CD4-positive, alpha-beta T cell treated with Interleukin-1 beta for 1 hour (primary cell): ENCODE measurements around the gene AFAP1L2.
"Not testable (repeated sequence)": the region's sequence is repeated elsewhere in the genome, so short reads cannot be mapped to it uniquely, and the experiment has no call there.

Experiments used
- DNase-seq, 2 donors: peaks; one replicate each; pipeline ENCODE4 v3.0.0-alpha.2; 2020 to 2022

The AFAP1L2 gene

GRCh38 chr10:114334301-114334700 lies 70.0 kb downstream of the AFAP1L2 start:
- DNase-seq, result no peak

DNA sequence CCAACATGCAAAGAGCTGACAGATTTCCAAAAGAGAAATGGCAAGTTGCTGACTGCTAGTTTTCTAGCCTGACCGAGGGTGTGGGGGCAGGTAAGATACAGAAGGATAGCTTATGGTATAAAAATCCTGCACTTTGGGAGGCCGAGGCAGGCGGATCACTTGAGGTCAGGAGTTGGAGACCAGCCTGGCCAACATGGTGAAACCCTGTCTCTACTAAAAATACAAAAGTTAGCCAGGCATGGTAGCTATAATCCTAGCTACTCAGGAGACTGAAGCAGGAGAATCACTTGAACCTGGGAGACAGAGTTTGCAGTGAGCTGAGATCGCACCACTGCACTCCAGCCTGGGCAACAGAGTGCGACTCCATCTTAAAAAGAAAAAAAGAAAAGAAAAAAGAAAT lies 70.9 kb downstream of the AFAP1L2 start:
- not testable (repeated sequence) for DNase-seq

DNA sequence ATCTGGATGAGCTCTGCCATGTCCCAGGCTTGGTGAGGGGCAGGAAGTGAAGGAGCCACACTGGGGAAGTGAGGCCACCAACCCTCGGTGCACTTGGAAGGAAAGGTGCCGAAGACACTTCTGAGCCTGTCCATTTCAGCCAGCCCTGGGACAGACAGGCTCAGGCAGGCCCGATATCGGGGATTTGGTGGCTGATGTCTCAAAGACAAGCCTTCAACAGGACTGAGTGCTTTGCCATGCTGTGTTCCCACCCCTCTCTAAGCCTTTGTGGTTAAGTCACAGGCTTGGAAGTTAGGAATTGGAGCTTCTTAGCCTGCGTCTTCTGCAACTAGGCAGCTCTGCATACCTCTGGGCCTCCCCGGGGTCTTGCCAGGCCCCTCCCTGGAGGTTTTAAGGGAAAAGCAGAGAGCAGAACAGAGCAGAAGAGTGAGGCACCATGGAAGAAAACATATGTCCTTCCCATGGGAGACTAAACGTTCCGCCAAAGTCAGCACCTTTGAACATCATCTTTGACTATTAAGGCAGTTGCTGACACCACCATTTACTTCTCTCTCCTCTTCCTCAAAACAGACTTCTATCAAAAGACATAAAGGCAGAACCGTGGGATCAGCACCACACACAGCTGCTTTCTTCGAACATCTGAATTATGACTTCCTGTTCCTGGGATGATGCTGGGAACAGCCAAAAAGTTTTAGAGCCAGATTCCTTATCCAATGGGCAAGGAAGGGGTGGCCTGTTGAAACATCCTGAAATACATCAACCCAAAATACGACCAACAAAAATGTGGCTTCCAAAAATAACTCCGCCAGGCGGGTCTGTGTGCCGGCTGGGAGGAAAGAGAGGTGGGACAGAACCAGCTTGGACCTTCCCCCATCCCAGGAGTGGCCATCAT lies 71.8 kb downstream of the AFAP1L2 start:
- no peak for DNase-seq

DNA sequence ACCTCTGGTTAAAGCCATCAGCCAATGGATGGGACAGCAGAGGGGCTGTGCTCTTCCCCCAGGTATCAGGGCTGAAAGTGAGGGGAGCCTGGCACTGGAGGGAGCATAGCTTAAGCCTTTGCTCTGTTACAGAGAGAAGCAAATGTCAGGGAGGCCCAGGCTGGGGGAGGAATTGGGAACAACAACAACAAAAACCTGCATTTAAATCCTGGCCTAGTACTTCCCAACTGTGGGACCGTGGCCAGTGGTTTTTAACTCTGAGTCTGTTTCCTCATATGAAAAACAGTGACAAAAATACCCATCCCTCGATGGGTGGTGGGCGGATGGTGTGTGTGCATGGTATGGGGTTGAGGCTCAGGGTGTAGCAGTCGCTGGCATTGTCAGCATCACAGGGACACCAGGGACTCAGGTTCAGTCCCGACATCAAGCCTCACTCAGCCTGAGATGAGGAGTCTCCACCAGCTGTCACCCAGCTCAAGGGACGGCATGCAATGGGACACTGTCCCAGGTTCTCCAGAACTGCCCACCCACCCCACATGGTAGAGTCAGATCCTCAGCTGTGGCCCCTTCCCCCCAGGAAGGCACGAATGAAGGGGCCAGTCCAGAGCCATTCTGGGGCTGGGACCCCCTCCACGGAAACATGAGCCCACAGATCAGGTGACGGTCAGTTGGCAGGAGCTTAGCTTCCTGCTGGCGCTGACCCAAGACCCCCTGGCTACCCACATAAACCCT lies 74.5 kb downstream of the AFAP1L2 start:
- DNase-seq, result no peak

GRCh38 chr10:114328874-114329273 lies 75.4 kb downstream of the AFAP1L2 start:
- no peak for DNase-seq

DNA sequence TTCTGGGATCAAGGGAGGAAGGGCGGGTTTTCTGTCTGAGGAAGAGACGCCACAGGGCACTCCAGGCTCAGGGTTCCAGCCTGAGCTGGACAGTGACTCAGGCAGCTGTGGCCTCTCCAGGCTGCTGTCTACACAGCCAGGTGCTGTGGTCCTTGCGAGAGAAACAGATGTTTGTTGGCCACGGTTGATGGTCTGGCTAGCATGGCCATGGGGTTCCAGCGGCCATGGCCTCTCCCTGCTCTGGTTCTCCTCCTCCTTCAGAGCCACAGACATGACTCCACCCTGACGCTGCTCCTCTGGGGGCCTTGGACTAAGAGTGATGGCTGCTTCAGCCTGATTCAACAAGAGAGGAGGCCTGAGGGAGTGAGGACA lies 75.9 kb downstream of the AFAP1L2 start:
- no peak for DNase-seq

- no peak for DNase-seq
Measured at GRCh38 chr10:114327537-114328440, 76.5 kb downstream of the AFAP1L2 start.

DNA sequence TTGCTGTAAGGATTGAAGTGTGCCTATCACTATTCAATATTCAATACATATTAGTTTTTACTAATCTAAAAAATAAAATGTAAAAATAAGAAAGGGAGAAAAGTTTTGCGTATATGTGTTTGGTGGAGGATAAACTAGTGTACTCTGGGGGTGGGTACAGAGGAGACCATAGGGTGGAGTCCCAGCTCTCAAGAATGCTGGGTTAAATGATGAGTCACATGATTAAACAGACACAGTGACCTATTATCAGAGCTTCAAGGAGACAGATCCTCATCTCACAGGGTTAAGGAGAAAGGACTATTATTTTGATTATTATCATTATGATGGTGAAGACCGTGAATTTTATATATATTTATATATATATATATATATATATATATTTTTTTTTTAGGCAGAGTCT lies 77.5 kb downstream of the AFAP1L2 start:
- DNase-seq, result no peak

DNA sequence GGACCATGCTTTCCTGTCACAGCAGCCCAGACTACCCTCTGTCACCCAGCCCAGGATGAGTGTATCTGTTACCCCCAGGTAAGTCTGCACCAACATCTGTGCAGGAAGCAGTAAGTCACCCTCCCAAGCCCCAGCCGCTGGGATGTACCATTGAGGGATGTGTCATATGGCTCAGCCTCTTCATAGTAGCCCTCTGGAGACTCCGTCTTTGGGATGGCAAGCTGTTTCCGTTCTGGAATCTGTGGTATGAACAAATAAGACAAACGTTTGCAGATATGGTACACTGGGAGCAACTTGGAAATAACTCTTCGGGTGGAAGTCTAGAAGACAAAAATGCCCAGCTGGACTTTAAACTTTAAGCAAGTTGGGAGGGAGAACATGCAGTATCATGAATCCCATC lies 81.3 kb downstream of the AFAP1L2 start:
- no peak for DNase-seq

GRCh38 chr10:114322344-114322743 lies 82.0 kb downstream of the AFAP1L2 start:
- DNase-seq, result no peak

DNA sequence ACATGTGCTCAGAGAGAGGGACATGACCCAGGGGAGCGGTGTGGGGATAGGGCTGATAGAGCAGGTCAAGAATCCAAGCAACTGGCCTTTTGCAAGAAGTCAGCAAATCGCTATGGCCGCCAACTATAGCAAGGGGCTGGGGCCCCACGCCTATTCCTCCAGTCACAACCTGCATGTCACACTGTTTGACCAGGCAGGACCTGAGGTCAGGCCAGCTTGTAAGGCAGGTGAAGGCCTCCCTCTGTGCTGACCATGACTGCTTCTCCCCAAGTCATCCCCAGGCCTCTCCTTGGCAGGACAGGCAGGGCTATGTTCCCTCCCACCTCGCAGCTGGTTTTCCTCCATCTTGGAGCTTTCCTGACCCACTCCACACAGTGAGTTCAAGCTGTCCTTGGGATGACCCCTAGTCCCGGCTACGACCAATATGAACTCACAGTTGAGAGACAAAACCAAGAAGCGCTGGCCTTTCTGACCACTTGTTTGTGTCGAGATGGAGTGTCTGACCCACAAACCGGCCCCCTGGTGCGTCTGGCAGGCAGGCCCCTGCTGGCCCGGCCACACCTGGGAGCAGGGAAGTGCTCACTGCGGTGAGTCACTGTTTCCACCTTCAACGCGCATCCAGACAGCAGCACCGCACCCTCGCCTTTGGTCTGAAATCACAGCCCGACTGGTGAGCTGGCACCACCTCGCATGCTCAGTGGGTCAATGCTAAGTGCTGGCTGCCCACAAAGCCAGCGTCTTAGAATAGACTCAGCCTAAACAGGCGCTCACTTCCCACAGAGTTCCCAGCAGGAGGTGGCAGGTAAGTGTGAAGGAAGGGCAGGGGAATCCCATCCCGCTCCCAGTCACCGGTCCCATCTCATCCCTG lies 83.8 kb downstream of the AFAP1L2 start:
- DNase-seq, result no peak

DNA sequence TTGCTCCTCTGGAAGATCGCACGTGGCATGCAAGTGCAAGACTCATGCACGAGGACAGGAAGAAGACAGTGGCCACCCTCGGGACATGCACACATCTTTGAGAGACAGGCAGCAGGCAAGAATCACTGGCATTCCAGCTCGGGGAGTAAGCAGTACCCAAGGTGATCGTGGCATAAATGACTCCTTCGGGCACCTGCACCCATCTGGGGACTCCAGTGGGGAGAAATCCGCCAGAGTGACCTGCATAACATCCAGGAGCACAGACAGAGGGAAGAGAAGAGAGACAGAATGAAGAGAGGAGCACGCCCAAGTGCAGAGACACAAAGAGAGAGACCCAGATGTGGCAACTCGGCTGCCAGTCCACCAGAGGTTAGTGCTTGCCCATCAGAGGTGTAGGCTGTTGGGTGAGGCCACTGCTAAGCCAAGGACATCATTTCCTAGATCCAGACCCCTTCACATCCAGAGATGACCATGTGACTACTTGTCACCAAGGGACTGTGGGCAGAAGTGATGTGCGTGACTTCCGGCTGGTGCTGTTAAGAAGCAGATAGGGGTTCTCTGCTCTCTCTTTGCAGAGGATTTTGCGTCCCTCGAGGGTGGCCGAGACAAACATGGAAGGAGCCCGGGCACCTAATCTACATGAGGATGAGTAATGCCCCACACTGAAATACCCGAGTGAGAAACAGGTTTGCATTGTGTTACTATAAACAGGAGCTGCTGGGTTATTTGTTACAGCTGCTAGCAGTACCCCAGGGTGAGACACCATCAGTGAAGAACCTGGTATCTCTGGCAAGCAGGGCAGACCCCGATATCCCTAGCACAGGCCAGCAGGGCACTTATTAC lies 84.7 kb downstream of the AFAP1L2 start:
- no peak for DNase-seq

DNA sequence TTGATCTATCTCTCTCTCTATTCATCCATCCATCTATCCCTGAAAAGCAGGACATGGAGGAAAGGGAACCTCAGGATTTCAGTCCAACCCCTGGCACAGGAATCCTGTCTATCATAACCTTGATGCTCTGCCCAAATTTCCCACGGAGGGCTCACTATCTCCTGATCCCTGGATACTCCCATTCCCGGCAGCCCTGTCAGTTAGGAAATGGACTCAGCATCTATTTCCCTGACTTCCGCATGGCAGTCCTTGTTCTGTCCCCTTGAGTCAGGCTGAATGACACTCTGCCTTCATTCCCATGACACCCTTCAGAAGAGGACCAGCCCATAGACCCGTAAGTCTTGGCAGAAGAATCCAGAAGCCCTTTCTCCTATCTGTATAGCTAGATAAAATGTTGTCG lies 87.6 kb downstream of the AFAP1L2 start:
- DNase-seq, result no peak

DNA sequence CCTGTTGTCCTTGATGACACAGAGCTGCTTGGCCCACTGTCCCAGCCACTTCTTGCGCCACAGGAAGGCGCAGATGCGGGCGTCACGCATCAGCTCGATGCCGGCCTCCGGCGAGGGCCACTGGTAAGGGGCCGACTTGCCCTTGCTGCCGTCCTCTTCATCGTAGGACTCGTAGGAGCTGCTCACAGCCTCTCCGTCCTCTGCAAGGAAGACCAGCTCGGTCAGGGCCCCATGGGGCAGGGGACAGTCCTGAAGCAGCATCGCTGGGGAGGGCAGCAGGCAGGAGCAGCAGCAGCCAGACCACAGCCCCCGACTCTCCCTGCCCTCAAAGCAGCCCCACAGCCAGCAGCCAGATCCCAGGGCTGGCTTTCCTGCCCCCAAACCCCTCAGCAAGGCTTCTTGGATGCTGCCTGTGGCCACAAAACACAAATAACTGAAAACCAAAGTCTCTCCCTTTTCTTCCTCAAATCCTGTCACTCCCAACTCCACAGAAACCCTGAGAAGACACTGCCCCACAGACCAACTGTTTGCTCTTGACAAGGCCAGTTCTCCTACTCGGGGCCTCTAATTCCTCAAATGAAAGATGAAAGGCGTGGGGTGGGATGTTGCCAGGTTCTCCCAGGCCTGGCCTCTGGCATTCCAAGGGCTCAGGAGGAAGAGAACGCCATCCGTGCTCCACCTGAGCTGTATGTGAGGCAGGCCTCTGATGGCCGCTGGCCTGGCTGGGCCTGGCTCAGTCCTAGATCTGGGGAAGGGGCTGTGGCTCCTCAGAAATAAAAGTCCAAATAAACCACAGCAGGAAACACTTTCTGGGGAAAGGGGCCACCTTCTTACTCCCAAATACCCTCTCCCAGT lies 88.5 kb downstream of the AFAP1L2 start:
- no peak for DNase-seq

GRCh38 chr10:114313866-114314265 lies 90.4 kb downstream of the AFAP1L2 start:
- DNase-seq, result no peak

GRCh38 chr10:114313139-114313538 lies 91.2 kb downstream of the AFAP1L2 start:
- no peak for DNase-seq

GRCh38 chr10:114311496-114312209 lies 92.6 kb downstream of the AFAP1L2 start:
- no peak for DNase-seq

- DNase-seq, result no peak
Measured at GRCh38 chr10:114311023-114311422, 93.3 kb downstream of the AFAP1L2 start.

DNA sequence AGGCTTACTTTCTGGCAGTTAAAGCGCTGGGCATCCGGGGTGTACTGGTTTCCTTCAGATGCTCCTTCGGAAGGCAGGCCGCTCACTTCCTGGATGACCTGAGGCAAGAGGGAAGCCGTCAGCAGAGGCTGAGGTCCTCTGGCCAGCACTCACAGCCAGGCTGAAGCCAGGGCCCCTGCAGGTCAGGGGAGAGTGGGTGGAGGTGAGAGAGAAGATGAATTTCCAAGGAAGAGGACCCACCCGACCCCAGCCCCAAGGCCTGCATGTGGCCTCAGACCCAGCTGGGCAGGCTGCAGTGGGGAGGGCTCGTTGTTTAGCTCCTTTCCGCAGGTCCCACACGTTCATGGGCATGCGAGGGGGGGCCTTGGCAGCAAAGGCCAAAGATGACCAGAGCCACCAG lies 94.0 kb downstream of the AFAP1L2 start:
- no peak for DNase-seq

GRCh38 chr10:114309364-114309651 lies 95.0 kb downstream of the AFAP1L2 start:
- DNase-seq, result no peak
